ENCODE data around the gene P2RX1.

The P2RX1 gene

DNA sequence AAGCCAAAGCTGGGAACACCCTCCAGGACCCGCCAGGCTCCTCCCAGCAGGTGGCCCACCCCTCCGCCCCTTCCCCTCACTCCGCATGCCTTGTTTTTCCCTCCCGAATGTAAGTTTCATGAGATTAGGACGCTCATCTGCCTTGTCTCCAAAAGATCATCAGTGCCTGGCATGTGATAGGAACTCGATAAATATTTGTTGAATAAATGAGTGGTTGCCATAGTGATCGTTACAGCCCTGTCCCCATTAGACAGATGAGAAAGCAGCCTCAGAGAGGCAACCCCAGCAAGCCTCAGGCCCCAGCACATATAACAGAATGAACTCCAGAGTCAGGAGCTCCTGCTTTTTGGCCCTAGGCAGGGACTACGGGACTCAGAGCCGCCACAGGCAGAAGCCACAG, 28.5 kb downstream of the P2RX1 start:
- DNase-seq (ENCODE audit: low read depth in 2 of 2): no peak

DNA sequence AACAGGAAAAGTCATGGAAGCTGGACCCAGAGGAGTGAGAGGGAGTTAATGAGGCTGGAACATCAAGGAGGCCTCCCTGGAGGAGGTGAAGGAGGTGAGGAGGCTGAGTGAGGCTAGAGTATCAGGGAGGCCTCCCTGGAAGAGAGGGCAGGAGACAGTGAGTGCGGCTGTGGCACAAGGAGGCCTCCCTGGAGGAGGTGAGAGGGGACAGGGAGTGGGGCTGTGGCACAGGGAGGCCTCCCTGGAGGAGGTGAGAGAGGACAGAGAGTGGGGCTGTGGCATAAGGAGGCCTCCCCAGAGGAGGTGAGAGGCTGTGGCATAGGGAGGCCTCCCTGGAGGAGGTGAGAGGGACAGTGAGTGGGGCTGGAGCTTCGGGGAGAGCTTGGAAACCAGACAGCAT, 28.9 kb downstream of the P2RX1 start:
- no peak for DNase-seq (ENCODE audit: low read depth in 2 of 2)

DNA sequence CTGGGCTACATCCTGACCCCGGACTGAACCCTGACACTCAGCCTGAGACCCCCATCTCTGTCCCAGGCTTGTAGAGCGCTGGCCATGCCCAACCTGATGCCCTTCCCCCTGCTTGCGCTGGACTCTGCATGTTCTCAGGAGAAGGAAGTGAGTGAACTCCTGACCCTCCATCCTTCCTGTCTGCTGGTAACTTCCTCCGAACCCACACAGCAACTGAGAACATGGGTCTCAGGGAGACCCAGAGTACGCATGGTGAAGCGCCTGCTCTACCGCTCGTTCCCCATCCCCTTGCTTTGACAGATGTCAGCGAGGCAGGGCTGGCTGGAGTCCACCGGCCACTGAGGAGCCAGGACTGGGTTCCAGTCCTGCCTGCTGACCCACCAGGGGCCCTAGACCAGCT, 29.5 kb downstream of the P2RX1 start:
- DNase-seq (ENCODE audit: low read depth in 2 of 2): no peak

DNA sequence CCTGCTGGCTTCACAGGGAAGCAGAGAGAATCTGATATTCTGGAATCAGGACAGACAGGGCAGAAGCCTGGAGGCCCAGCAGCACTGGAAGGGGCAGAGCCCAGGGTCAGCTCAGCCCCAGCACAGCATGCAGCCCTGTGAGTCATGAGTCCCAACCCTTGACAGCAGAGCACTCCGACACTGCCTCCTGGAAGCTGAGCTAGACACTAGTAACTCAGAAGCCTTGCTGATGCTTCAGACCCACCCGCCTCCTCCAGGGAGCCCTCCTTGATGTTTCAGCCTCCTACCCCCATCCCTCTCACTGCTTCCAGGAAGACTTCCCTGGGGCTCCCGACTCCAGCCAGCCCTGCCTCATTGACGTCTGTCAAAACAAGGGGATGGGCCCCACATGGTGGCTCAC, 30.3 kb downstream of the P2RX1 start:
- no peak for DNase-seq (ENCODE audit: low read depth in 2 of 2)

DNA sequence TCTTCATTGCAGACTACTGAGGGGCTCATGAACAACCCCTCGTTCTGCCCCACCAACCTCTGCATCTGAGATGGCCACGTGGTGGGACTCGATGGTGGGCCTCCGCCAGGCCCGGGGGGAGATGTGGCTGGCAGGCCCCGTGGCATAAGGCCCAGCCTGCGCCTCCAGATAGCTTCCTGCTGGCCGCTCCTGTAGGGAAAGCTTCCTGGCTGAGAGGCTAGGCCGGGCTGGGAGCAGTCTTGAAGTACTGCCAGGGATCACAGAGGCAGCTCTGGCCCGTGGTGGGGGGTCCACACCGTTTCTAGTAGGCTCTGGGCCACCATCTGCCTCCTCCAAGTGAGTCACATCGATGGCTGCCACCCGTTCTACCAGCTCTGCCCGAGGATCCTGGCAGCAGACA, 31.0 kb downstream of the P2RX1 start:
- DNase-seq (ENCODE audit: low read depth in 2 of 2): no peak

DNA sequence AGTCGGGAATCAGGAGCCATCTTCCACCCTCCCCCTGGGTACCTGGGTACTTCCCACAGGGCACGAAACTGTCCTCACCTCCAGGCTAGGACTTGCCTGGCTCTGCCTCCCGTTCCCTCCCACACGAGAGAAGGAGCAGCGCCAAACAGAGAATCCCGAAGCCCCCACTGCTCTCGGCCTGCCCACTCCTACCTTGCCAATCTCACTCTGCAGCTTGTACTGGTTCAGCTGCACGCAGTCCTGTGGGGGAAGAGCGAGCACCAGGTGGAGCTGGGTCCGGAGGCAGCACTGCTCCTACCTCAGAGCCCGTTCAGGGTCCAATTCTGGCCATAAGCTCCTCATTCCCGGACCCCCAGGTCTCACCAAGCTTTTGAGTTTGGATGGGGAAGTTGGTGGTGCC, 32.1 kb downstream of the P2RX1 start:
- DNase-seq (ENCODE audit: low read depth in 2 of 2): no peak

DNA sequence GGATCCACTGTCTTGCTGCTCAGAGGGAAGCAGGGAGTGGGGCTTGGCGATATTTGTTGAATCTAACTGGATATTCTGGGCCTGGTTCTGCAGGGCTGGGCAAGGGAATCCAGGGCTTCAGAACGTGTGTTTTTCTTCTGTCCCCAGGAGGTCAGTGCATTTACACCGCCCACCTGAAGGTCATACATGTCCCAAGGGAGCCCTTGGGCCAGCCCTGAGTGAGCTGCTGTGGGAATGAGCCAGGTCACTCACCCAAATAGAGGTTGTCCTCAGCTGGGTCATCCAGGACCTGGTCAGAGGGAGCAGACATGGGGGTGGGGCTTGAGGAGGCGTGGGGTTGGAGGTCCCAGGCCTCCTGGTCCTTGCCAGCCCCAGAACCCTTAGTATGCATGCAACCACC, 34.0 kb downstream of the P2RX1 start:
- no peak for DNase-seq (ENCODE audit: low read depth in 2 of 2)

DNA sequence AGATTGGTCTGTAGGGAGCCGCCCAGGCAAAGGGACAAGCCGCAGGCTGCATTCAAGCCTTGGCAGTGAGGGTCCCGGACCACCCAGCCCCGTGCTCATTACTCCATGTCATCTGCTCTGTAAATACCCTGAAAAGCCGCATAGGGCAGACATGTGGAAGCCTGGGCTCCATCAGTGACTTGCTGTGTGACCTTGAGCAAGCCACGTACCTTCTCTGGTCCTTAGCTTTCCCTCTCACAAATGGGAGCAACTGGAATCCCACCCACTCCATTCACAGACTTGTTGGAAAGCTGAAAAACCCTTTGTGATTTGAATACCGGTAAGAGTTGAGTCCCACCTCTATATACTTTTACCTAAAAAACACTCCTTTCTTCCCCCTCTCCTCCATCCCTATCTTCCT, 35.3 kb downstream of the P2RX1 start:
- DNase-seq (ENCODE audit: low read depth in 2 of 2): no peak

DNA sequence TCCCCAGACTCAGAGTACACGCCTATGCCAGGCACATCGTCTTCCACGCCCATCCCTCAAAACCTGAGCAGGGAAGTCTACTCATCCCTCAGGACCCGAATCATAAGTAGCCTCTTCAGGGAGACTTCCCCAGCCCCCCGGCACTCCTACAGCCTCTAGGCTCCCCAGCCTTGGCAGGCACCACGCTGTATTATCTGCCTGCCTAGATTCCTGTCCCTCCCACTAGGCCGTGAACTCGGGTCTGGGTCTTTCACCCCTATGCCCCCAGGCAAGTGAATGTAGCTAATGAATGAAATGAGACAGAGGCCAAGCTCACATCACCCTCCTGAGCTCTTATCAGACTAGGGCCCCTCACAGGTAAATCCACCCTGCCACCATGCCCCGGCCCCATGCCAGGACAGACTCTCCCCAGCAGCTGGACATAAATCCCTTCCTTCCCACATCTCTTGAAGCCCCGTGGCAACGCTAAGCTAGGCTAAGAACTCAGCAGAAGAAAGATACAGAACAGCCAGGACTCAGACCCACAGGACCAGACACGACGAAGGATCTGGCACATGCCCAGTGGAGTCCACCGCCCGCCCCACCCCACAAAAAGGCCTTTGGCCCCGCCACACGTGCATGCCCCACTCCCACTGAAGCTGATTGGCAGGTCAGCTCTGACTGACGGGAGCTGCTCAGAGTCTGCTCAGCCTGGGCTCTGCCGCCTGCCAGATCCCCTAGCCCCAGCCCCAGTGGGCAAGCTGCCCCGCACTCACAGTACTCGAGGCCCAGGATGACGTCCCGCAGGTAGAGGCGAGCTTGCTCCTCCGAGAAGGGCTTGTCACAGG, 36.5 kb downstream of the P2RX1 start:
- DNase-seq (ENCODE audit: low read depth in 2 of 2): no peak

DNA sequence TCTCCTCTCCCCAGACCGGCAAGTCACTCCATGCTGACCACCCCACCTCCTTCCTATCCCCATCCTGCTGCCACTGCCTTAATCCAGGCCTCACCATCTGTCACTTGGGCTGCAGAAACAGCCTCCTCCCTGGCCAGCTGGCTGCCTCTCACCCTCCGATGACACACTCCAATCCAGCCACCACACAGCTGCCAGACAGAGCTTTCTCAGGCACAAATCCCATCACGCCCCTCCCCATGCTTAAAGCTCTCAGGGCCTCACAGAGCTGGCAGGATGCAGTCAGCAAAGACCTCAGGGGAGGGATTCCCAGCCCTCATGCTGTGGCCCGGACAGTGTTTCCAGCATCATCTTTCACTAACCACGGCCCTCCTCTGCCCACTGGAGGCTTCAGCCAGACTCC, 37.1 kb downstream of the P2RX1 start:
- no peak for DNase-seq (ENCODE audit: low read depth in 2 of 2)

DNA sequence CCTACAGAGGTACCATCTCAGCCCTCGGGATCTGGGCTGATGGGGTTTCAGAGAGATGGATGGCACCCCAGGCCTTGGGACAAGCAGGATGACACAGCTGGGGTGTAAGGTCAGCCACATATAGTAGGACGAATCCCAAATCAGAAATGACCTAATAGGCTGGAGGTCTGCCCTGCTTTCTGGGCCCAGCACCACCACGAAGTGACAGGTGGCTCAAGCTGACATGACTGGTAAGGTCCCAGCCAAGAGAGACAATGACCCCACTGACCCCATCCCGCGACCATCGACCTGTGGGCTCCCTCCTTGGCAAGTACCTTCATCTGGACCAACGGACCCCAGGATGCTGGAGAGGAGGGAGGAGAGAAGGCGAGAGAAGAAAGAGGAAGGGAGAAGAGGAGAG, 39.0 kb downstream of the P2RX1 start:
- no peak for DNase-seq (ENCODE audit: low read depth in 2 of 2)

DNA sequence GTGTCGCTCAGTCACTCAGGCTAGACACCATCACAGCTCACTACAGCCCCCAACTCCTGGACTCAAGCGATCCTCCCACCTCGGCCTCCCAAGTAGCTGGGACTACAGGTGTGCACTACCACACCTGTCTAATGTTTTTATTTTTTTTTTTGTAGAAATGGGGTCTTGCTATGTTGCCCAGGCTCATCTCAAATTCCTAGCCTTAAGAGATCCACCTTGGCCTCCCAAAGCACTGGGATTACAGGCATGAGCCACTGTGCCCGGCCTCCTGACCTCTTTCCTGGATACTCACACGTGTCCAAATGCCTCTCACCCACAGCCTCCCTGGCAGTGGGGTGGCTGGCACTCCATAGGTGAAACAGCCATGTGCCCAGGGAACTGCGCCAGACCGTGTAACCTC, 40.9 kb downstream of the P2RX1 start:
- no peak for DNase-seq (ENCODE audit: low read depth in 2 of 2)

DNA sequence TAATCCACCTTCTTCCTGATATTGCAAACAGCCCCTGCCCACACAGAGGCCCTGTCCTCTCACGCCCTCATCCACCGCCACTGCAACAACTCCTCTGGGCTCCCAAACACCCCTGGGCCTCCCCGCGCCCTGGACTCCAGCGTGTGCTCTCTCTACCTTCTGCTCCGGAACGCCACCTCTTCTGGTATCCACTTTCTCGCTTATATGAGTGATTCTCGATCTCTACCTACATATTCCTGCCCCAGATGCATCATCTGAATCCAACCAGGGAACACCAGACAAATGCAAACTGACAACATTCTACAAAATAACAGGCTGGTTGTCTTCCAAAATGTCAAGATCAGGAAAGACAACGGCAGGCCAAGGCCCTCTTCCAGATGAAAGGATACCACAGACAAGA, 42.4 kb downstream of the P2RX1 start:
- DNase-seq (ENCODE audit: low read depth in 2 of 2): no peak

DNA sequence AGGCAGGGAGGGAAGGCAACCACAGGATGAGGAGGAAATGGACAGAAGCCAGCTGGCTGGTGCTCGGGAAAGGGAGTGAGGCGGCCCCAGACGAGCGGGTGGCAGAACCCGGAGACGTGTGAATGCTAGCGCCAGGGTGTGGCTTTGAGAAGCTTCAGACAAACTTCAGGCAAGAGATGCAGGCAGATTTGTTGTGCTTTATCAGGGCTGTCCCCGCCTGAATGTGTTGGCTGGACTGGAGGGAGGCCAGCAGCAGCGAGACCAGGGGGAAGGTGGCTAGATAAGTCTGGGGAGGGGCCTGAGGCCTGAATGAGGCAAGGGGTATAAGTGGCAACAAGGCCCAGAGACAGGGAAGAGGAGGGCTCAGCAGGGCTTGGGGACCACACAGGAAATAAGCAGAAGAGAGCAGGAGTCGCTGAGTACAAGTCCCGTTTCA, 45.4 kb downstream of the P2RX1 start:
- no peak for DNase-seq (ENCODE audit: low read depth in 2 of 2)

DNA sequence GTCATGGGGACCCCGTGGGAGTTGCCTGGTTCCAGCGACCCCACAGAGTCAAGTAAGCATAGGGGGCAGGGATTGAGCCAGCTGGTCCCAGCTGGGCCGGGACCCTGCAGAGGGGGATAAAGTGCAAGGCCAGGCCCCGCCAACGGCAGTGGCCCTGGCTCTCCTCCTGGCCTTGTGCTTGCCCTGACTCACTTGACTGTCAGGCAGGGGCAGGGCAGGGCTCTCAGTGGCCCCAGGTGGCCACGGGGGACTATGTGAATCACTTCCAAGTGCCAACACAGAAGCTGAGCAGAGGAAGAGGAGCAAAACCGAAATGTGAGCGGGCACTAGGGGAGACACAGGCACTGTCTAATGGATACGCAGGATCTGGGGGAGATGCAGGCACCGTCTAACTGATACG, 48.7 kb downstream of the P2RX1 start:
- no peak for DNase-seq (ENCODE audit: low read depth in 2 of 2)

DNA sequence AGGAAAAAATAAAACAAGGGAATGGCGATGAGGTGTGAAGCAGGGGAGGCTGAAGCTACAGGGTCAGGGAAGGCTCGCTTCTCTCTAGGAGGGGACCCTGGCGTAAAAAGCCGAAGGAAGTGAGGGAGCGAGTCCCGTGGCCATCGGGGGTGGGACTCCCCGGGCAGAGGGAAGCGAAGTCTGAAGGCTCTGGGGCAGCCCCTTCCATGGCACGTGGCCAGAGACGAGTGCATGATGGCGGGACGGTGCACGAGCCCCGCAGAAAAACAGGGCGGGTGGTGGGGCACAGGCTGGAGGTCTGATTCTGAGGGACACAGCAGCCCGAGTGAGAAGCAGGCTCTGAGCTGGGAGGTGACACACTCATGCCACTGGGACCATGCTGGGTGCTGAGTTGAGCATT, 49.2 kb downstream of the P2RX1 start:
- no peak for DNase-seq (ENCODE audit: low read depth in 2 of 2)

DNA sequence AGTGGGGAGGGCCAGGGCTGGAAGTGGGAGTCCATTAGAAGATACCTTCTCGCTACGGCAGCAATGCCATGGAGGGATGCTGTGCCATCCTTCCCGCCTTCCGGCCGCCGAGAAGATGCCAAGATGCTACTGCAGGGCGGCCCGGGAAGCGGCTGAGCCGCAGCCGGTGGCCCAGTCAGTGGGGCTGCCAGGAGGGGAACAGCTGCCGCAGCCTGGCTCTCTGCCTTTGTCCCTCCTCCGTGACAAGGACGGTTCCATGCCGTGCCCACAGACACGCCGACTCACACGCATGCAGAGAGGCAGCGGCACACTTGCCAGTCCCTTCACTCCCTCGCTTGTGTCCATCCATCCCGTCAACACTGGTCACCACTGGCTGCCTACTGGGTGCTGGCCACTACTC, 50.0 kb downstream of the P2RX1 start:
- no peak for DNase-seq (ENCODE audit: low read depth in 2 of 2)

DNA sequence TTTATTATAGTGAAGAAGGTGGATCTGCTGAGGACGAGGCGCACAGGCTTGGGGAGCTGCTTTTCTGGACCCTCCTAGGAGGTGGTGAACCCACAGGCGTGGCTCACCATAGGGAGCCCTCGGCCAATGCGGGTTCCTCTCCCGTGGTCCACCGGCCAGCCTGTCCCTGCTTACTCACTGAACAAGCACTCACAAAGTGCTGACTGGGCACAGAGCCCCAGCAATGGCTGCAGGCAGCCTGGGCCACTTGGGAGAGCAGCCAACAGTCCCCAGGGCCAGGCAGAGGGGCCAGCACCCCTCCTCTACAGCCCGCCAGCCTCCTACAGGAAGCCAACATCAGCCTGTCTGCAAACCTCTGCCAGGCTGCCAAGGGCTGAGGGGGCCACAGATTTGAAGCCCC, 51.1 kb downstream of the P2RX1 start:
- no peak for DNase-seq (ENCODE audit: low read depth in 2 of 2)

DNA sequence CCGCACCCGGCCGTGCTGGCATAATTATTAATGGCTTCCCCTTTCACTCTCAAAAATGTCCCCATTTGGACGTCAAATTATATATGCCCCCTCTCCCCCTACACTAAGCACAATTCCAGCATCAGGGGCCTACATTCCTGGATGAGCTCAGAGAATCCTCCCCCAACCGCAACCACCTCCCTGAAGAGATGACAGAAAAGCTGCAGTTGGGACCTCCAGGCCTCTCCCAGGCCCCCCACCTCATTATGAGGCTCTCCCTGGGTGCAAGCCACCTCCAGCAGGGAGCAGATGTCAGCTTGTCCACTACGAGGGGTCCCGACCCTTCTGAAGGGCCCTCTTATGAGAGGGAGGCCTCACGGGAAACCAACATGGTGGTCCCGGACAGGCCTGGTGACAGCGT, 51.7 kb downstream of the P2RX1 start:
- no peak for DNase-seq (ENCODE audit: low read depth in 2 of 2)

DNA sequence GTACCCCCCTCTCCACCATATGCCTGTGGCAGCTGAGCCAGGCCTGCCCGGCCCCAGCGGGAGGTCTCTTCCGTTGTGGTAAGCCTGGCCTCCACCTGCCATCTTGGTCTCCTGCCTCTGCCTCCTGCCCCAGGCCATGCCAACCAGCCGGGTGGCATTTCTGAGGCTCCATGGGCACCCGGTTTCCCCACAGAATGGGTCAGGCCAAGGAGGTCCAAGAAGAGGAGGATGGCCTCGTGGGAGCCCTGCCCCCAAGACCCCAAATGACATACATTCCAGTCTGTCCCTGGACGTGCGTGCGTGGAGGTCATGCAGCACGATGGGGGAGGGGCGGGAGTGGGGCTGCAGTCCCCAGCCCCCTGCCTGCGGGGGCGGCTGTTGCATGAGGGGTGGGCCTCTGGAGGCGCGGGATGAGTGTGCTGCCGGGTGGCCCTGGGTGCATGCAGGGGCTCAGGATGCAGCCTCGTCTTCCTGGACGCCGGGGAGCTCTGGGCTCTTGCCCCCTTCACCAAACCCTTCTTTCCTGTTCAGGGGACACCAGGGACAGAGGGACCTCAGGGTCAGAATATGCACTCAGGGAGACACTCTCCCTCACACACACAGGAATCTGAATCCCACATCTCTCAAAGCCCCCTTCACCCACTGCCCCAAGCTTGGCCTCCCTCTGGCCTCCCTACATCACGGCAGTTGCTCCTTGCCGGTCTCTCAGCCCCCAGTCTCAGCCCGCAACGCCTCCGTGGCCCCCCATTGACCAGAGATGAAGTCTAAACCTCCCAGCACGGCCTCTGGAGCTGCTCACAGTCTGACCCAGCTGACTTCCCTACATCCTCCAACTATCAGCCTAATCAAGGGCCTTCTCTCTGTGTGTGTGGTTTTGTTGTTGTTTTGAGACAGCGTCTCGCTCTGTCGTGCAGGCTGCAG, 54.2 kb downstream of the P2RX1 start:
- DNase-seq (ENCODE audit: low read depth in 2 of 2): no peak

DNA sequence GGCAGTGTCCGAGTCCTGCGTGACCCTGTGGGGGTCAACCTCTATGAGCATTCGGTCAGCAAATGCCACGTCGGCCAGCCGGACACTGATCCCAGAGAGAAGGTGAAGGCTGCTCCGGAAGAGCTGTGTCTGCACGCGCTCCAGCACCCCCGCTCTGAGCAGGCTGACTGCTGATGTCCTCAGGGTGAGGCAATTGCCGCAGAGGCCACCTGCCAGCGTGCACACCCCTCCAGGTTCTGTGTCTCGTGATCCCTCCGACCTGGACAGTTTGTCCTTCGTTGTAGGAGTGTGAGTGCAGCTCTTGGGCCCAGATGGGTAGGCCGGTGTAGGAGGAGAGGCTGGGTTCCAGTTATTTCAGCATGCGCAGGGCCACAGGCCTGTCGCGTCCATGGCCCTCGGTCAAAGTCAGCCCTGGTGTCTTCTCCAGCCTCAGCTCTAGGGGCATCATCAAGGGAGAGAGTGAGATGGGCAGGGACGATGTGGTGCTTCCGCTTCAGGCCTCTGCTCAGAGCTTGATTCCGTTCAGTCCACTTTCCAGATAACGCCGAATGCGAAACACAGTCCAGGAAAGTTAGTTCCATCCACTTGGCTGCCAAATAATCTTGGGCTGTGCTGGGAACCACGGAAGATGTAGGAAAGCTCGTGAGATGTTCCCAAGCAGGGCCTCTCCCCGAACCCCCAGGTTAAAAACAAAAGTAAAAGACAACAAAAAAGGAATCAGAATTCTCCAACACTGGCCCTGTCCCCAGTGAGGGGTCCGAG, 55.1 kb downstream of the P2RX1 start:
- DNase-seq (ENCODE audit: low read depth in 2 of 2): no peak

DNA sequence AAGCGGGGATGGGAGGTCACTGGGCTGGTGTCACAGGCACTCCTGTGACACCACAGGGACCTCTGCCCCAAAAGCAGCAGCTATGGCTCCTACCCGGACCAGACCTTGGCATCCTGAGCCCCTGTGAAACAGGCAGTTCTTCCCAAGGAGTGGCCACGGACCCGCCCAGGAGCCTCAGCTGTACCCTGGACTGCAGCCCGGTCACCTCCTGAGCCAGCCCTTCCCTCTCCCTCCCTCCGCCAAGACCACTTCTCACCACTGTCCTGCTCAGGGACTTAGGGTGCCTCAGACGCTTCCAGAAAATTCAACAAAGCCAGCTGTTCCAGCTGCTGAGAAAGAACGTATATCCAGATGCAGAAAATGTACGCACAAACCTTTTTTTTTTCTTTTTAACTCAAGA, 56.3 kb downstream of the P2RX1 start:
- no peak for DNase-seq (ENCODE audit: low read depth in 2 of 2)
